ENCODE results near the gene TTC28. TPM values are rescaled to one million over a fixed set of nuclear protein-coding genes. Genes with fewer than 3 reads are reported as not detected.
A peak's percentile ranks its signal among the peaks of the same experiment; 100 is the strongest.

The TTC28 gene
- total RNA-seq, 1 donor from 2014 or later = 44.4 TPM

- DNase-seq = no peak
Observed at GRCh38 chr22:28438183-28438768, 241.4 kb downstream of the TTC28 start.

GRCh38 chr22:28435982-28436381 is 243.7 kb downstream of the TTC28 start:
- no peak for DNase-seq

- no peak for DNase-seq
Observed at GRCh38 chr22:28435140-28435768, 244.4 kb downstream of the TTC28 start.

GRCh38 chr22:28430466-28431025 is 249.1 kb downstream of the TTC28 start:
- DNase-seq = no peak

GRCh38 chr22:28429711-28430110 is 249.9 kb downstream of the TTC28 start:
- DNase-seq = no peak

- DNase-seq = no peak
Observed at GRCh38 chr22:28428271-28428670, 251.4 kb downstream of the TTC28 start.

GRCh38 chr22:28426346-28427132 is 253.1 kb downstream of the TTC28 start:
- DNase-seq = no peak

- no peak for DNase-seq
Observed at GRCh38 chr22:28425211-28425610, 254.4 kb downstream of the TTC28 start.

GRCh38 chr22:28424427-28425080 is 255.1 kb downstream of the TTC28 start:
- DNase-seq = no peak

GRCh38 chr22:28419919-28420318 is 259.7 kb downstream of the TTC28 start:
- no peak for DNase-seq

GRCh38 chr22:28418008-28418407 is 261.6 kb downstream of the TTC28 start:
- no peak for DNase-seq

GRCh38 chr22:28417431-28417830 is 262.2 kb downstream of the TTC28 start:
- DNase-seq = no peak

- no peak for DNase-seq
Observed at GRCh38 chr22:28414913-28415312, 264.7 kb downstream of the TTC28 start.

- DNase-seq = peak; percentile 51
Observed at GRCh38 chr22:28413612-28414399, 265.8 kb downstream of the TTC28 start.

GRCh38 chr22:28412109-28412508 is 267.5 kb downstream of the TTC28 start:
- DNase-seq = no peak

GRCh38 chr22:28411125-28411524 is 268.5 kb downstream of the TTC28 start:
- no peak for DNase-seq

- DNase-seq = peak; percentile 34
Observed at GRCh38 chr22:28410050-28410816, 269.4 kb downstream of the TTC28 start.

- no peak for DNase-seq
Observed at GRCh38 chr22:28408709-28409108, 270.9 kb downstream of the TTC28 start.

- no peak for DNase-seq
Observed at GRCh38 chr22:28407645-28408044, 272.0 kb downstream of the TTC28 start.

- DNase-seq = no peak
Observed at GRCh38 chr22:28406246-28406645, 273.4 kb downstream of the TTC28 start.

- DNase-seq = no peak
Observed at GRCh38 chr22:28405588-28405987, 274.1 kb downstream of the TTC28 start.
